AG09309 (cell line): ENCODE data around the gene RASAL1.
A peak's percentile ranks its signal among the peaks of the same experiment; 100 is the strongest.

ENCODE experiments used
- DNase-seq: peaks from one replicate; pipeline ENCODE4 v3.0.0-alpha.2; 2010; ENCODE audit warnings: low read depth
- H3K4me3 ChIP-seq: 2 replicates; pipeline ENCODE4 v1.5.1; 2011; ENCODE audit warnings: mild to moderate bottlenecking, low read depth, low read length, moderate library complexity; ENCODE audit not compliant: control insufficient read depth
- TF ChIP-seq, protein P1 (sequence below): IDR thresholded peaks from 2 replicates; pipeline ENCODE4 v1.5.1; 2011; ENCODE audit warnings: mild to moderate bottlenecking, low read depth, low read length, inconsistent platforms; ENCODE audit not compliant: insufficient read depth, control insufficient read depth; ENCODE audit errors: missing control alignments

Gene RASAL1

DNA sequence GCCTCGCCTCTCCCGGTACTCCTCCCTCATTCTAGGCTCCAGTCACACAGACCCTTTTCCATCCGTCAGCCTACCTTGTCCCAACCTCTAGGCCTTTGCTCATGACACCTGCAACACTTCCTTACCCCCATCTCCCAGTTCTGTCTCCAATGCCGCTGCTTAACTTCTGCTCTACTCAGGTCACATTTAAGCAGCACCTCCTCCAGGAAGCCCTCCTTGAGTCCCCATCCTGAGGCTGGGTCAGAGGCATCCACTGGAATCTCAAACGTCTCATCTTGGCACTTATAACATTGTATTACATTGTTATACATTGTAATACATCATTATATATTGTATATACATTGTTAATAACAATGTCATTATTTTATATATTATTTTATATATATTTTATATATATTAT is 32.8 kb downstream of the RASAL1 start:
- H3K4me3 ChIP-seq, result no peak overlapping the region
- no peak for DNase-seq
- TF ChIP-seq, protein P1, sequence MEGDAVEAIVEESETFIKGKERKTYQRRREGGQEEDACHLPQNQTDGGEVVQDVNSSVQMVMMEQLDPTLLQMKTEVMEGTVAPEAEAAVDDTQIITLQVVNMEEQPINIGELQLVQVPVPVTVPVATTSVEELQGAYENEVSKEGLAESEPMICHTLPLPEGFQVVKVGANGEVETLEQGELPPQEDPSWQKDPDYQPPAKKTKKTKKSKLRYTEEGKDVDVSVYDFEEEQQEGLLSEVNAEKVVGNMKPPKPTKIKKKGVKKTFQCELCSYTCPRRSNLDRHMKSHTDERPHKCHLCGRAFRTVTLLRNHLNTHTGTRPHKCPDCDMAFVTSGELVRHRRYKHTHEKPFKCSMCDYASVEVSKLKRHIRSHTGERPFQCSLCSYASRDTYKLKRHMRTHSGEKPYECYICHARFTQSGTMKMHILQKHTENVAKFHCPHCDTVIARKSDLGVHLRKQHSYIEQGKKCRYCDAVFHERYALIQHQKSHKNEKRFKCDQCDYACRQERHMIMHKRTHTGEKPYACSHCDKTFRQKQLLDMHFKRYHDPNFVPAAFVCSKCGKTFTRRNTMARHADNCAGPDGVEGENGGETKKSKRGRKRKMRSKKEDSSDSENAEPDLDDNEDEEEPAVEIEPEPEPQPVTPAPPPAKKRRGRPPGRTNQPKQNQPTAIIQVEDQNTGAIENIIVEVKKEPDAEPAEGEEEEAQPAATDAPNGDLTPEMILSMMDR, result no peak

DNA sequence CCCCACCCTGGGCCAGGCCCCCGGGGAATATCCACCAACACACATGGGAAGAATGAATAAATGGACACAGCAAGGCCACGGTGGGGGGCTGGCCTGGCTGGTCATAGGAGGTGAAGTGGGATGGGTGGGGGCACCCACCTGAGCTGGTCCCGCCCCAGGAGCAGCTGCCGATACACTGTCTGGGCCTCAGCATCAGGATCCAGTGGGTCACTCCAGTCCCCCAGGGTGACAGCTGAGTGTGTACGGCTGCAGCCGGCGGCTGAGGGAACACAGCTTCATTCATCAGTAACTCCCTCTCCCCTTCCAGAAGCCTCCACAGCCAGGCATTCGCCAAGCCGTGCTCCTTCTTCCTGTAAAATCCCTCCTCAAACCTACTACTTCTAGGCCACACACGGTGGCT is 33.8 kb downstream of the RASAL1 start:
- TF ChIP-seq, protein P1, result no peak
- no peak for DNase-seq
- no peak overlapping the region for H3K4me3 ChIP-seq

DNA sequence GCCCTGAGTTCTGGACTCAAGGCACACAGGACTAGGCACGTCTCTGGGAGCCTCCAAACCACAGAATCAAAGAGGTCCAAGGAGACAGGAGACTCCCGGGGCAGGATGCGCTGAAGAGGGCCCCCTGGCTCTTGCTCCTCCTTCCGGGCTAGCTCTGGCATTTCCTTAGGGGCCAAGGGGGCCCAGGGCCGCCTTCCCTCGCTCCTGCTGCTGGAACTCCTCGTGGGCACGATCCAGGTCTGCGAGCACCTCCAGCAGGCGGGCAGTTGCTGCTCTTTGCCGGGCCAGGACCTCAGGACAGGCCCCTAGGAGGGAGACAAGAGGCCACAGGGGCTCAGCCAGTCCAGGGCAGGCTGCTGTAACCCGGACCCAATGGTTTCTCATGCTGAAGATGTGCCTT is 35.8 kb downstream of the RASAL1 start:
- TF ChIP-seq, protein P1, result no peak

DNA sequence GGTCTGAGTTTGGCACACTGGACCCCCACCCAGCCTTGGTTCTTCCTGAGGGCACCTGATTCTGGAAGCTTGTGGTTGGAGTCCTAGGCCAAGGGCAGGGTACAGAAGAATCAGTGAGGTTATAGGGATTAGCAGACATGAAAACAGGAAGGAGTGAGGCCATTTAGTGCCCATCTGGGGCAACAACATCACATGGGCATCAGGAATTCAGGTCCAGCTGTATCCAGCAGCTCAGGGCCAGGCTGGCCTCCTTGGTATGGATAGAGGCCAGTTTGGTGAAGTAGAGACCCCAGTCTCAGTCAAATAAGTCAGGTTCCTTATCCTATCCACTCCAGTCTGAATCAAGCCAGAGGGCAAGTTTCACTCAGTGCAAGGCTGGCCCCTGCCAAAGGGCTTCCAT is 36.2 kb downstream of the RASAL1 start:
- no peak overlapping the region for H3K4me3 ChIP-seq
- no peak for DNase-seq
- TF ChIP-seq, protein P1, result no peak

More for the DNA sequence above, 35.8 kb downstream of the RASAL1 start:
- DNase-seq, result no peak
- no peak overlapping the region for H3K4me3 ChIP-seq

DNA sequence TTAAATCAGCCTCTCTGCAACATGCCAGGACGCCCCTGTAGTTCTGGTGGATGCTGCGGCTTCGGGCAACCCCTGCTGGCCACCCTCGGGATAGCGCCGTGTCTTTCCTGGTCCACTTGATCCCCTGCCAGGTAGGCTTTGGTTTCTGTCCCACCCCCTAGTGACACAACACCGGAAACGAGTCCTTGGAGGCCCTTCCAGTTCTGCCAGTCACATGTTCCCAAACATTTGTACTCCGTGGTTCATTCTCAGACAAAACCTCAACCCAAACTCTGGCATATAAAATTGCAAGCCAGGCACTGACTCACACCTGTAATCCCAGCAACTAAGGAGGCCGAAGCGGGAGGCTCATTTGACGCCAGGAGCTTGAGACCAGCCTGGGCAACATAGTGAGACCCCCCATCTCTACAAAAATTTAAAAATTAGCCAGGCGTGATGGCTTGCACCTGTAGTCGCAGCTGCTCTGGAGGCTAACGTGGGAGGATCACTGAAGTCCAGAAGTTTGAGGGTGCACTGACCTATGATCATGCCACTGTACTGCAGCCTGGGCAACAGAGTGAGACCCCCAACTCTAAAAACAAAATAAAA is 37.0 kb downstream of the RASAL1 start:
- TF ChIP-seq, protein P1, result peak; percentile 88
- H3K4me3 ChIP-seq, result no peak overlapping the region
- DNase-seq, result peak; percentile 63

DNA sequence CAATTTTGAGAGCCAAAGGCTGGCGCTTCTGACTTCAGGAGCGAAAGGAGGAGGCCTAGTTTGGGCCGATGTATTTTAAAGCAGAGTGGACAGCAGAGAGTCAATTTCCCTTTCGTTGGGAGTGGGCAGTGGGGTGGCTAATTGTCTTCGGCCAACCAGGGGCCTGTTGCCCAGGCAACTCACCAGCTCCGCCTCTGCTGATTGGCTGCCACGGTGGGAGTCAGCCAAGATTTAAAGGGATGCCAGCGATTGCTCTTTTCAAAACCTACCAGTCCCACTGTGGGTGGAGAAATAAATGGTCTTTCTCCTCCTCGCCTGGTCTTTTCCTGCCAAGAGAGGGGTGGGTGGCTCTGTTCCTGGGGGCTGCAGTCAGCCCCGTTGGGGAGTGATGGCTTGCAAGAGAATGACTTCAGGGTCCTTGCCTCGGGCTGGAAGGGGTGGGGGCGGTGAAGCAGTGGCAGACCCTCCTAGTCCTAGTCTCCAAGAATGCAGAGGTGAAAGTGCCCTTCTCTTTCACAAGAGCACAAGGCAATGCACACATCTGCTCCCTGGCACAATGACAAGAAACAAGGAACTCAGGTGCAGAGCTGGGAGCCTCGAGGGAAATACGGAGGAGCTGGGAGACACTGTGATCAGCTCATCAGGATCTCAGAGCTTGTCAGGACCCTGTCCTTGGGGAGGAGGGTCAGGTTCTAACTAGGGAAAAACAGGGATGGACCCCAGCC is 37.7 kb downstream of the RASAL1 start:
- no peak overlapping the region for H3K4me3 ChIP-seq
- TF ChIP-seq, protein P1, result no peak
- DNase-seq, result no peak
